Nucleus accumbens (tissue), 56 donors: ENCODE measurements around the gene MRPS18B.
A peak's percentile ranks its signal among the peaks of the same experiment; 100 is the strongest.
"Not testable (repeated sequence)": the region's sequence is repeated elsewhere in the genome, so short reads cannot be mapped to it uniquely, and the experiment has no call there.

Experiments used
- DNase-seq, 56 donors: peaks; one replicate each; lab custom pipeline; 2025; lab: John Stamatoyannopoulos, UW

The MRPS18B gene

DNA sequence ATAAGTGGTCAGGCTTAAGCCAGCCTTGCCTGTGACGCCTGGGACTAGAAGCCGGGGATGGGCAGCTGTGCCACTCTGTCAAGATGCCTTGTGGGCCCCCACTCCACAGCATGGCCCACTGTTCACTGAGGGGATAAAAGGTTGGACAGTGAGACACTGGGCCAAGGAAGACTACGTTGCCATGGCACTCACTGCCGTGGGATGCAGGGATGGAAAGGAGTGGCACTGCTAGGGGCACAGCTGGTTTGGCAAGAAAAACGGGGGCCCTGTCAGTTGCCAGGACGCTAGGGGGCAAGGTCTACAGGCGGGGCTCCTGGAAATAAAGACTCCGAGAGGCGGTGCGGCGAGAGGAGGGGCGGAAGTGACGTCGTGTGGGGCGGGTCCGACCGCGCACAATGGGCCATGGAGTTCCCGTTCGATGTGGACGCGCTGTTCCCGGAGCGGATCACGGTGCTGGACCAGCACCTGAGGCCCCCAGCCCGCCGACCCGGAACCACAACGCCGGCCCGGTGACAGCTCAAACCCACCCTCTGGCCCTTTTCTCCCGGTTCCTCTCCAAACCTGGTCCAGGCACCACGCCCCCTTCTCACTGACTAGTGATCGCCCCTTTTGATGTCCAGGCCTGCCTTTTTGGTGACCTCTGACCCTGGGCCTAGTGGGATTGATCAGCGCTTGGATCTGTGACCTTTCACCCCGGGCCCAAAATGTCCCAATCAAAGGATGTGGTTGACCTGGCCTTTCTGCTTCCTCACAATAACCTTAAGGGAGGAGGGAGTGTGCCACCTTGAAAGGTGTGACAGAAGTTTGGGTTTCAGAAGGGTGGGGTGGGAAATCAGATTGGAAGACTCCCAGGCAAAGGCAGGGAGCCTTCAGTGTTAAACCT lies 9.1 kb downstream of the MRPS18B start, which contains the start of gene ATAT1:
Gene ATAT1, plus strand, starts transcription at position 391 of the 883 bp plus-strand sequence.
- peak in 55 of 56 donors; percentile 51 to 95 (median 85) for DNase-seq

- no peak for DNase-seq
These were observed 18.2 kb downstream of the MRPS18B start for GRCh38 chr6:30635834-30636233.

DNA sequence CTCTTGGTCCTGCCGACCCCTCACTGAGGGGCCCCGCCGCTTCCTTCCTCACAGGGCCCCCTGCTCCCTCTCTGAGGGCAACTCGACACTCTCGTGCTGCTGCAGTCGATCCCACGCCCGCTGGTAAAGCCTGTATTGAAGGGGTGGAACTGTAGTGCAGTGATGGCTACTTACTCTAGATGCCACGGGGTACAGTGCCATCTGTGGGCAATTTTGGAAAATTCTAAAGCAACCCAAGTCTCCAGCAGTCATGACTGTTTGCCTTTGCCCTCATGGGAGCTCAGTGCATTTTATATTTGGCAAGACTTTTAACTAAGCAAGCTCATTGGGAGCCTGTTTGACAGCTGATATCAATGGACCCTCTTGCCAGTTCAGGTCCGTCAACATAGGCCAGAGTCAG lies 22.8 kb downstream of the MRPS18B start:
- no peak for DNase-seq

DNA sequence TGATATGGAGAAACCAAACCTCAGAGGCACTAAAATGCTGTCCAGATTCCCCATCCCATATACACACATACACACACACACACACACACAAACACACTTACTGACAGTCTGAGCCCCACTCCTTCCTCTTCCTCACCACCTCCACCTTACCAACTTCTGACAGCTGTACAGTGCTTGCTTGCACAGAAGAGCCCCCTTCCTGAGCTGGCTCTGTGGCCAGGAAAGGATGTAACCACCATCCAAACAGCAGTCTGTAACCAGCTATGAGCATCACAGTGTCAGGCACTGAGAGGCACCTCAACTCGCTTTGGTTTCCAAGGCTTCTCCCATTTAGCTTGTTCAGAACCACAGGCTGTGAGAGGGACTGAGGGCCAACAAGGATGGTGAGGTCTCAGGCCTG lies 23.4 kb downstream of the MRPS18B start:
- DNase-seq: no peak

DNA sequence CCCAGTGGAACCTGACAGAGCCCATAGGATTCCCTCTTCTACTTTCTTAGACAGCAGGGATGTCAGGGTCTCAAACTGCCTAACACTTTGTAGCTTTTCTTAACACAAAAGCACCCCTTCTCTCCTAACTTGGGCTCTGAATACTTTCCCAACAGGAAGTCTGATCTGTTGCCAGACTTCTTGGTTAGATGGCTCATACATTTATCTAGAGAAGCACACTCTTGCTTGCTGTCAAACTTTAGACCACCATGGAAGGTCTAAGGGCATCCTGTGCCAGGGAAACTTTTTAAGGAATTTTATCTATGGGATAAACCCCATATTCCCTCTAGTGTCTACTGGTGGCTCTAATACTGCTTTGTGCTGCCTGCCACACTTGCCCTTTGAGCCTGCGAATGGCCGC lies 26.0 kb downstream of the MRPS18B start:
- no peak for DNase-seq

DNA sequence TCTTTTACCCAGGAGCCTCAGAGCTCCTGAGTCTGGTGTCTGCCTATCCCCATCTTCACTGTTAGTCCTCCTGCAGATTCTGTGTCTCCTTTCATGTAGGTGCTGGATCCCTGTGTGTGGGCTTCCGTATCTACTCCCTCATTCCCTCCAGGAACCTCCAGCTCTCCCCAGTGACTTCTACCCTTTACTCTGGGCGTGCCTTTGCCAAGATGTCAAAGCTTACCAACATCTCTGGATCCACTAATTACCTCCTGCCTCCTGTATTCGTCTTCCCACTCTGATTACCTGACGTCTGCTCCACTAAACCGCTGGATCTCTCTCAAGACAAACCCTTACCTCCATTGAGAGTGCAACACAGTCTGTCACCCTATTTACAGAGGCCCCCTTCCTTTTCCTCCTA lies 27.1 kb downstream of the MRPS18B start:
- no peak for DNase-seq

DNA sequence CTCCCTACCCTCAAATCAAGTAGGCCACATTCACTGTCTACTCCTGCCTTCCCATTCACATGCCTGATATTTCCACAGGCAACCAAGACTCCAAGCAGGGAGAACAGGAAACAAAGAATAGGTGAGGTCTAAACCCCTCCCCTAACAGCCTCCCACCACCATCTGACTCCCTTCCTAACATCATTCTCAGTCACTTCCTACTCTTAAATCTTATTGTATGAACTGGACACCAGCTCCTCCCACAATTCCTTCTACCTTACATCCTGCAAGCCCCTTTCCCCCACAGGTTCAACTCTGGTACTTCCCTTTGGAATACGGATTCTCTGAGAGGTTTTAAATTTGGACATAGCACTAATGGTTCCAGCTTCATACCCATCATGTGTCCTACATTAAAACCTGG lies 28.3 kb downstream of the MRPS18B start:
- DNase-seq: no peak

DNA sequence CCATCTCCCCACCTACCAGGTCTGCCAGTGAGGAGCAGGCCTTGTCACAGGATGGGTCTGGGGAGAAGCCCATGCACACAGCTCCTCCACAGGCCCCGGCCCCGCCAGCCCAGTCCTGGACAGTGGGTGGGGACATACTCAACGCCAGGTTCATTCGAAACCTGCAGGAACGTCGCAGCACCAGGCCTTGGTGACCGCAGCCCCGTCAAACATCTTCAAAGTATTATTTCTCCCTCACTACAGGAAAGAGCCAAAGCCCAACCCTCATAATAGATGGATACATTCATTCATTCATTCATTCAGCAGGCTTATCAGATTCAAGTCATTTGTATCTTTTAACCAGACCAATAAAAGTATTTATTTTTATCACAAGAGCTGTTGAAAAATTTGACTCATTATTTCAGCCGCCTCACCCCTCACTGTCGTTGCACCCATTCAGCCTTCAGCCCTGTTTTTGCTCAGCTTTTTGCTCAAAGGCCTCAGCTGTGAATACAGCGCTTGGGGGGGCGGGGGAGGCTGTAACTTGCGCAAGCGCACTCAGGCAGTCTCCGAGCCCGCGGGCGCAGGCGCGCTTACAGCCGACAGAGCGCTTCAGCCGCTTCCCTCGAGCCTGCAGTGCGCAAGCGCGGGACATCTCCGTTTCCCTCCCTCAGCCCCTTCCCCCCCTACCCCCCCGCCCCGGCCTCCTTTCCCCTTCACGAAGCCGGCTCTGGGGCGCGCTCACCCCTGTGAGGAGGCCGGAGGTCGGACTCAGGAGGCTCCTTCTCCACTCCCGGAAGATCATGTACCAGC lies 29.0 kb downstream of the MRPS18B start, which contains the start of gene C6orf136:
Gene C6orf136, plus strand, starts transcription at position 684 of the 792 bp plus-strand sequence. Its CDS starts 99 bp downstream, at position 783.
- peak; percentile 41 to 96 (median 88) for DNase-seq

GRCh38 chr6:30647242-30648116 lies 29.8 kb downstream of the MRPS18B start:
- peak in 49 of 56 donors; percentile 39 to 94 (median 79) for DNase-seq

DNA sequence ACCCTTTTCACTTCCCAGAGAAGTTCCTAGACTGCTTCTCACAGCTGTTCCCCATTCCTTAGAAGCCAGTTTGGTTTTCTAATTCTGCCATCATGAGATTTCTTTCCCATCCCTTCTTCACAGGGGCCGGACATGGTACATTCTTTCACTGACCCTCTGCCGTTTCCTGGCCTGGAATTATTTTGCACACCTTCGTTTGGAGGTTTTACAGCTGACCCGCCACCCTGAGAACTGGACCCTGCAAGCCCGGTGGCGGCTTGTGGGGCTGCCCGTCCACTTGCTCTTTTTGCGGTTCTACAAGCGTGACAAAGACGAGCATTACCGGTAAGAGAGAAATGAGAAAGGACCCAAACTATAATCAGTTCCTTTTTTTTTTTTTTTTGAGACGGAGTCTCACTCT lies 33.5 kb downstream of the MRPS18B start:
- no peak for DNase-seq

- no peak for DNase-seq
These were observed 37.4 kb downstream of the MRPS18B start for GRCh38 chr6:30654798-30655742.

- DNase-seq: no peak
These were observed 38.1 kb downstream of the MRPS18B start for GRCh38 chr6:30655743-30656094.

DNA sequence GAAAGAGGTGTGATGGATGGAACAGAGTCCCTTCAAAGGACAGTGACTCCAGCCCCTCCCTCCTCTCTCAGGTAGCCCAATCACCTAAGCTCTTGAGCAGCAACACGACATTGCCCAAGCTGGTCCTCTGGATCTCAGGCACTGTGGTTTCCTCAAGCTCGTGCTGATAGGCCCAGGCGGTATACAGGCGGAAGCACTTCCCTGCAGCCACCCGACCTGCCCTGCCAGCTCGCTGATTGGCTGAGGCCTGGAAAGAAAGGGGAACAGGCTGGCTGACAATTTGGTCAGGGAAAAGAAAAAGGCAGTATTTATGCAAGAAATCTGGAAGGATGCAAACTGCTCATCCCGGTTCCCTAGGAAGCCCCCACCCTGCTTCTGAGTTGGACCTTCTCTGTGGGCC lies 38.9 kb downstream of the MRPS18B start:
- DNase-seq: peak in 4 of 56 donors; percentile 4 to 14 (median 8)

- peak in 9 of 56 donors; percentile 4 to 33 (median 5) for DNase-seq
These were observed 39.8 kb downstream of the MRPS18B start for GRCh38 chr6:30657454-30657853.

DNA sequence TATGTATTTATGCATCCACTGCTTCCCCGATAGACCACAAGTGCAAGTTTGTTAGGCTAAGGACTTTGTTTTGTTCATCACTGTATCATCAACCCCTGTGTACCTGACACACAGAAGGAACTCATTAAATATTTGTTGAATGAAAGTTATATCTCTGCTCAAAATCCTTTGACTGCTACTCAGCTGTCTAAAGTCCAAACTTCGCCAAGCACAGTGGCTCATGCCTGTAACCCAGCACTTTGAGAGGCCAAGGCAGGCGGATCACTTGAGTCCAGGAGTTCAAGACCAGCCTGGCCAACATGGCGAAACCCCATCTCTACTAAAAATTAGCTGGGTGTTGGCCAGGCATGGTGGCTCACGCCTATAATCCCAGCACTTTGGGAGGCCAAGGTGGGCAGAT lies 40.3 kb downstream of the MRPS18B start:
- not testable (repeated sequence) for DNase-seq

DNA sequence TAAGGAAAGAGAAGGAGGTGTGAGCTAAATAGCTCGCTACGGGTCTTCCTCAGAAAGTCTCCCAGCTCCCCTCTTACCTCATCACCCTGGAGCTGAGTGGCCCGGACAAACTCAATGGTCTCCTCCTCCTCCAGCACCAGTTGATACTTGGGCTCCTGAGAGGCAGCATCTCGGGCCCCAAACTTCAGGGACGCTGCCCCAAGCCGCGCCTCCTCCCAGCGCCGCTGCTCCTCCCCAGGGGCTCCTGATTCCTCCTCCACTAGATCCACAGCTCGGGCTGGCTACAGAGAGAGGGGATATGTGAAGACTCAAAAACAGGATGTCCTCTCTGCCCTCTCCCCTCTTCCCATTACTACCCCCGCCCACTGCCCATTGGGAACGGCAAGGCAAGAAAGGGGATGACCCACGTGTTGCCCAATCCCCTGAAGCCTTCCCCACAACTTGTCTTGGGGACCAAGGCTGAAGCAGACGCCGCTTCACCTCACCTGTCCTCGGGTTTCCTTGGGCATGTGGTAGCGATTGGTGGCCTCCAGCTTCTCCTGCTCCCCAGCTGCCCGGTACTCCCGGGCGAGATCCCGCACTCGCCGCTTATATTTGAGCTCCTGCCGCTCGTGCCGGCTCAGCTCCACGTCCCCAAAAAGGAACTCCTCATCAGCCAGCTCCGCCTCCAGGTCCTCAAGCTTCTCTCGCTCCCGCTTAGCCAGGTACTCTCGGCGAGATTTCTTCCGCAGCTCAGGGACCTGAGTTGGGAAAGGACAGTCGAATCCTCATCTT lies 47.5 kb downstream of the MRPS18B start:
- no peak for DNase-seq

- DNase-seq: not testable (repeated sequence)
These were observed 48.7 kb downstream of the MRPS18B start for GRCh38 chr6:30666300-30666699.

DNA sequence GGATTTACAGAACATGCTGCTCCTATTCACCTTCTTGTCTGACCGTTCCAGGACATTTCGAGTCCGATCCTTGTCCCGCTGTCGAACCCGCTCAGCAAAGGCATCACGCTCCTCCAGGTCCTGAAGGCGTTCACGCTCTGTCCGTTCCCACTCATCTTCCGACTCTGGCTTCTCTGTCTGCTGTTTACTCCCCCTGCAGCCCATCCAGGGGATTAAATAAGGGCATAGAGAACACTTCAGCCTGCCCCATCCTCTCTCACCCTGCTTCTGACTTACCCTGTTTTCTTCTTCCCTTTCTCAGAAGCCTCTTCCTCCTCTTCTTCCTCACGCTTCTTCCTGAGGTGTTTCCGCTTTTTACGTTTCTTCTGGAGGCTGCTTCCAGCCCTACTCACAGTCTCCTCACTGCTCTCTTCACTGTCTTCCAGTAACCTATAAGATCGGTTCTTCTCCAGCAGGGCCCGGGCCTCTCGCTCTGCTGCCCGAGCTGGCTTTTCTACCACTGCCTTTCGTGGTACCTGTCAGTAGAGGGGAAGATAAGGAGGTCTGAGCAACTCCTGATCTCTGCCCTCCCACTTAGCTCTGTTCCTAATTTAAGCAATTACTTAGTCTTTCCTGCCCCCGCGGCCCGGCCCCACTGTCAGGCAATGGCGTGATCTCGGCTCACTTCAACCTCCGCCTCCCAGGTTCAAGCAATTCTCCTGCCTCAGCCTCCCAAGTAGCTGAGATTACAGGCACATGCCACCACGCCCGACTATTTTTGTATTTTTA lies 53.3 kb downstream of the MRPS18B start:
- DNase-seq: no peak
